Upper lobe of left lung (tissue), 4 donors: ENCODE data around the gene HECTD4.

ENCODE experiments used
- EP300 ChIP-seq, 4 donors: sonication (generic); formaldehyde crosslinking; IDR thresholded peaks; one replicate each; pipeline ENCODE4 v1.5.1; 2017; ENCODE audit warnings: antibody characterized with exemption in 4 of 4, control low read depth in 2 of 4
- POLR2A ChIP-seq, 4 donors: fragments of 450-650 bp; IDR thresholded peaks; one replicate each; pipeline ENCODE4 v1.5.1; 2016 to 2017; ENCODE audit warnings: antibody characterized with exemption in 4 of 4, mild to moderate bottlenecking in 2 of 4
- POLR2AphosphoS5 ChIP-seq, 2 donors: sonication (generic); formaldehyde crosslinking; IDR thresholded peaks; one replicate each; pipeline ENCODE4 v1.5.1; 2017; ENCODE audit warnings: antibody characterized with exemption in 2 of 2
- TF ChIP-seq, protein P1 (sequence below), 6 experiments: fragments of 450-650 bp in 4 of 6; fragments of 200-600 bp in 2 of 6; sonication (generic) in 2 of 6; IDR thresholded peaks; one replicate each; pipeline ENCODE4 v1.5.1; 2016 to 2019; ENCODE audit warnings: antibody characterized with exemption in 6 of 6

DNA sequence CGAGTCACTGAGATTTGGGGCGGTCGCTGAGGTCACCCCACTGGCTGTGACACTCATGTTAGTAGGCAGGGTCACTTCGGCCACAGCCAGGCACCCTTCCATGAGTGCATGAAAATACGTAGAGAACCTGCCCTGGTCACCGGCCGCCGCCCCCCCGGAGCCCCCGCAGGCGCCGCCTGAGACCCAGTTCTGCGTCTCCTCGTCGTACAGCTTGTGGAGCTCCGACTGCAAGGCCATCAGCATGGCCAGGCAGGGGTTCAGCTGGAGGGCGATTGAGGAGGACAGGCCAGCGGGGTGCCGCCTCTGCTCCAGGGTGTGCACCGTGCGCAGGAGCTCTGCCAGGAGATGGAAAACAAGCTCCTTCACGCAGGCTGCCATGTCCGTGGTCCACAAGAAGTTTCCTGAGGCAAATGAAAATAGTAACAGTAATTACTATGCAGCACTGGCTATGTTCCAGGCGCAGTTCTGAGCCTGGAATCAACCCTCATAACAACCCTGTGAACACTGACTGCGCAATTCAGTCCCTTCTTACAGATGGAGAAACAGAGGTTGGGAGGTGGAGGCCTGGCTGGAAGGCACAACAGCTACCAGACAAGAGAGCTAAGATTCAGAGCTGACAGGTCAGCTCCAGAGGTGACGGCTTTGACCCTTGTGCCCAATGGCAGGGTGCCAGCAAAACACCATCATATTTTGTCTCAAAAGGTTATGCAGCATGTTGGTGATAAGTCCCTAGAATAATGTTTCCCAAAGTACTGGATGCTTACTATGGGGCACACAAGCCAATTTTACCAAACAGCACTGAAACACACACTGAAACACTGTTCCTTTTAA, 196.9 kb downstream of the HECTD4 start:
- TF ChIP-seq, protein P1, sequence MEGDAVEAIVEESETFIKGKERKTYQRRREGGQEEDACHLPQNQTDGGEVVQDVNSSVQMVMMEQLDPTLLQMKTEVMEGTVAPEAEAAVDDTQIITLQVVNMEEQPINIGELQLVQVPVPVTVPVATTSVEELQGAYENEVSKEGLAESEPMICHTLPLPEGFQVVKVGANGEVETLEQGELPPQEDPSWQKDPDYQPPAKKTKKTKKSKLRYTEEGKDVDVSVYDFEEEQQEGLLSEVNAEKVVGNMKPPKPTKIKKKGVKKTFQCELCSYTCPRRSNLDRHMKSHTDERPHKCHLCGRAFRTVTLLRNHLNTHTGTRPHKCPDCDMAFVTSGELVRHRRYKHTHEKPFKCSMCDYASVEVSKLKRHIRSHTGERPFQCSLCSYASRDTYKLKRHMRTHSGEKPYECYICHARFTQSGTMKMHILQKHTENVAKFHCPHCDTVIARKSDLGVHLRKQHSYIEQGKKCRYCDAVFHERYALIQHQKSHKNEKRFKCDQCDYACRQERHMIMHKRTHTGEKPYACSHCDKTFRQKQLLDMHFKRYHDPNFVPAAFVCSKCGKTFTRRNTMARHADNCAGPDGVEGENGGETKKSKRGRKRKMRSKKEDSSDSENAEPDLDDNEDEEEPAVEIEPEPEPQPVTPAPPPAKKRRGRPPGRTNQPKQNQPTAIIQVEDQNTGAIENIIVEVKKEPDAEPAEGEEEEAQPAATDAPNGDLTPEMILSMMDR (IDR thresholded peaks at IDR 0.05): no peak
- TF ChIP-seq EP300 (IDR thresholded peaks at IDR 0.05) (no peak), POLR2AphosphoS5 (IDR thresholded peaks at IDR 0.05) (no peak), POLR2A (IDR thresholded peaks at IDR 0.05) (no peak)
